Sigmoid colon (tissue), 4 donors: Measurements from ENCODE around the gene GARRE1.

Experiments used
- POLR2AphosphoS5 ChIP-seq, 4 donors: sonication (generic); formaldehyde crosslinking; IDR thresholded peaks; one replicate each; pipeline ENCODE4 v1.6.1; 2017; ENCODE audit warnings: antibody characterized with exemption in 4 of 4
- TF ChIP-seq, protein P1 (sequence below), 4 experiments: fragments of 450-650 bp in 3 of 4; fragments of 200-600 bp in 1 of 4; IDR thresholded peaks; one replicate each; pipeline ENCODE4 v1.5.1; 2016 to 2019; ENCODE audit warnings: antibody characterized with exemption in 4 of 4, mild to moderate bottlenecking in 3 of 4, moderate library complexity in 2 of 4

DNA sequence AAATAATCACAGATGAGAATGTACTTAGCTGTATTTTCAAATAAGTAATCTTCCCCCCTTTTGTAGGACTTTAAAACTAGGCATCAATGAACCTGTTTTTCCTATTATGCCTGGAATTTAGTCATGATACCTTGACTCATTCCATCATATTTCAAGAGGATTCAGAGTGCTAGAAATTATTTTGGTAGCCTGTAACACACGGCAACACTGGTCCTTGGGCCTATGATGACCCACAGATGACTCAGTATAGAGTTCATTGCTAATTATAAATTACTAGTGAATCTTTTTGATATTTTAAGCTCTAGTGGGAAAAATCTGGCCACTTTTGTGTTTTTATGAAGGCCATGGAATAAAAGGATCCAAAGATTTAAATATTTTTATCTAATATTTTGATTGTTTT, 26.0 kb upstream of the GARRE1 start:
- TF ChIP-seq, protein P1, sequence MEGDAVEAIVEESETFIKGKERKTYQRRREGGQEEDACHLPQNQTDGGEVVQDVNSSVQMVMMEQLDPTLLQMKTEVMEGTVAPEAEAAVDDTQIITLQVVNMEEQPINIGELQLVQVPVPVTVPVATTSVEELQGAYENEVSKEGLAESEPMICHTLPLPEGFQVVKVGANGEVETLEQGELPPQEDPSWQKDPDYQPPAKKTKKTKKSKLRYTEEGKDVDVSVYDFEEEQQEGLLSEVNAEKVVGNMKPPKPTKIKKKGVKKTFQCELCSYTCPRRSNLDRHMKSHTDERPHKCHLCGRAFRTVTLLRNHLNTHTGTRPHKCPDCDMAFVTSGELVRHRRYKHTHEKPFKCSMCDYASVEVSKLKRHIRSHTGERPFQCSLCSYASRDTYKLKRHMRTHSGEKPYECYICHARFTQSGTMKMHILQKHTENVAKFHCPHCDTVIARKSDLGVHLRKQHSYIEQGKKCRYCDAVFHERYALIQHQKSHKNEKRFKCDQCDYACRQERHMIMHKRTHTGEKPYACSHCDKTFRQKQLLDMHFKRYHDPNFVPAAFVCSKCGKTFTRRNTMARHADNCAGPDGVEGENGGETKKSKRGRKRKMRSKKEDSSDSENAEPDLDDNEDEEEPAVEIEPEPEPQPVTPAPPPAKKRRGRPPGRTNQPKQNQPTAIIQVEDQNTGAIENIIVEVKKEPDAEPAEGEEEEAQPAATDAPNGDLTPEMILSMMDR (IDR thresholded peaks at IDR 0.05): no peak
- no peak for TF ChIP-seq POLR2AphosphoS5 (IDR thresholded peaks at IDR 0.05)
